Measurements from ENCODE around the gene BMF.
A peak's percentile ranks its signal among the peaks of the same experiment; 100 is the strongest.
"Not testable (repeated sequence)": the region's sequence is repeated elsewhere in the genome, so short reads cannot be mapped to it uniquely, and the experiment has no call there.

The BMF gene

DNA sequence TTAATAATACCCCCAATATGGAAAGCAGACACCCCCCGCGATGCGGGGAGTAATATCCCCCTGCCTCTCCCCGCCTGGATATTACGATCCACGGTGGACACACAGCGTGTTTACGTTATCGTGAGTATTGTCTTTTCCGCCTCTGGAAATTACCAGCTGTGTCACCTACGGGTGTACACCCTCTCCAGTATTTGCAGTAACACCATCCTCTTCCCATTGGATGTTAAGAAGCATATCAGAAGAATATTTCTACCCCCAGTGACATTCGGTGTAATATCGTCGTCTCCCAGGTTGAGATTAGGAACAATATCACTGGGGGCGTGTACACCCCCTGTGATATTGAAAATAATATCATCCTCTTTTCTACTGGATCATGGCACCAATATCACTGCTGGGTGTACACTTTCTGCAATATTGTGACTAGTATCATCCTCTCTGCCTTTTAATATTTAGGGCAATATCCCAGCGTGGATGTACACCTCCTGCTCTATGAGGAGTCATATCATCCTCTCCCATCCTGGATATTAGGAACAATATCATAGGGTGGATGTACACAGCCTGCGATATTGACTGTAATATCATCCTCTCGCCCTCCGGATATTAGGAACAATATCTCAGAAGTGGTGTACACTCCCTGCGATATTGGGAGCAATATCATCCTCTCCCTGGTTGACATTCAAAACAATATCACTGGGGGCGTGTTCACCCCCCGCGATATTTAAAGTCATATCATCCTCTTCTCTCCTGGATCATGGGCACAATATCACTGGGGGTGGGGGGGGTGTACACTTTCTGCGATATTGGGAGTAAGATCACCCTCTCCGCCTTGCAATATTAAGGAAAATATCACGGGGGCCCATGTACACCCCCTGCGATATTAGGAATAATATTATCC lies 20.3 kb upstream of the BMF start:
- no peak for DNase-seq

DNA sequence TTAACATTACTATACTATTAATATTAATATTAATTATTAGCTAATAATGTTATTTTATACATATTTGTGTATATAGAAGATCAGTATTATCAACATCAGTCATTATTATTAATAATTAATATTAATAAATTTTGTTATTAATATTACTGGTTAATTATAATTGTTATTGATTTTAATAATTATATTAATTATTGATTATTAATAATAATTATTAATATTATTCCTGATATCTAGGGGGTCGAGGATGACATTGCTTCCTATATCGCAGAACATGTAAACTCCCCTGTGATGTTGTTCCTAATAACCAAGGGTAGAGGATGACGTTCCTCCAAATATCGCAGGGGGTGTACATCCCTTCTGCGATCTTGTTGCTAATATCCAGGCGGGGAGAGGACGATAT lies 17.3 kb upstream of the BMF start:
- no peak for DNase-seq

DNA sequence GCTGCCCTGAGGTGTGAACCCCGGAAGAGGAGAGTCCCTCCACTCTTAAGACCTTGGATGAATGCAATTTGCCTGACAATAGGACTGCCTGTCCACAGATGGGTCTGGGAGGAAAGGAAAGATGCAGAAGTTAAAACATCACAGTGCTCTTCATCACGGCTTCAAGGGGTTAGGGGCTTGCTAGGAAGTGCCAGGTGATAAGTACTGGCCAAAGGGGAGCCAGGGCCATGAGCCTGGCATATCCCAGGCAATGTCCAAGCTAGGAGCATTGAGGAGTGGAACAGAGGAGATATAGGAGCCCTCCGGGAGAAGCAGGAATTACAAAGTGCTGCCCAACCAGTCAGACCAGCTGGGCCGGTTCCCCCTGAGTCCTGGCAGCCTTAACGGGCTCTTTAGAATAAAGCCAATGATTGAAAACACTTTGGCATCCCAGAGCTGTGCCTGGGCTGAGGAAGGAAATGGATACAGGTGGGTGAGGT lies 16.2 kb upstream of the BMF start:
- not testable (repeated sequence) for DNase-seq

DNA sequence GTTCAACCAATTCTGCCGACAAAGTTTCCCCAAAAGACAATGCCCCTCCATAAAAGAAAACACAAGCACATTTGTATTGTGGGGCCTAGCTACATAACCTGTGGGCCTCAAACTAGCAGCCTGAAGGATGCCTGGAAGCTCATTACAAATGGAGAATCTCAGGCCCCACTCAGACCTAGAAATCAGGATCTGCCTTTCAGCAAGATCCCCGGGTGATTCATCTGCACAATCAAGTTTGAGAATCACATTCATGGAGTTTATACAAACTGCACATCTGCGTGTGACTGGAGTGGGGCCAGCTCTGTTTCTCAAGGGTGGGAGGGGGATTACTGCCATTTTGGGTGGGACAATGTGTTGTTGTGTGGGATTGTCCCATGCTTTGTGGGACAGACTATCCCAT lies 15.7 kb upstream of the BMF start:
- not testable (repeated sequence) for DNase-seq

DNA sequence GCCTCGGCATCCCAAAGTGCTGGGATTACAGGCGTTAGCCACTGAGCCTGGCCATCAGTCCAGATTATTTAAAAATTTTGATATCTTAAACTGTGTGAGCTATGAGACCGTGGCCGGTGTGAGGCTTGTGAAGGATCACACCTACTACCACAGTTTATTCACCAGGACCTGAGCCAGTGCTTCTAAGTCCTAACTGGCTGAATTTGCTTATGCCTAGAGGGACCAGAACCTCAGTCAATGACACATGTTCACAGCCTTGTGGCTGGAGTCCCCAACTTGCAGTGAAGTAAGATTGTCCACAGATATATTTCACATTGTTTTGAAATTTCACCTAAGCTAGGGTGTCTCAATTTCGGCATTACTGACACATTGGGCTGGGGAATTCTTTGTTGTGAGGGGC lies 15.2 kb upstream of the BMF start:
- DNase-seq: not testable (repeated sequence)

DNA sequence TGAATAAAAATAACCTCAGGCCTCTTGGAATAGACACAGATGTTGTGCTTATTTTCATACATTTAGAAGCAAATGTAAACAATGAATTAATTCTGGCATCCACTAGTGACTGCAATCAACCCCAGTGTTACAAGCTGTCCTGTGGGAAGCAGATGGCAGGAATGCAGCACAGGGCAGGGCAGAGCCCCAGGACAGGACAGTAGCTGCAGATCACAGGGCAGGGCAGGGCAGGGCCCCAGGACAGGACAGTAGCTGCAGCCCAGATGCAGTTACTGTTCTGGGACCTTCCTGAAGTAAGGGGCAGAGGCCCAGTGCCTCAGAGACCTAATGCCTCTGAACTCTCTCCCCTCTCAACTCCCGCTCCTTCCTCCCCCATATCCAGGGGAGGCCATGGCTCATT lies 14.3 kb upstream of the BMF start:
- not testable (repeated sequence) for DNase-seq

DNA sequence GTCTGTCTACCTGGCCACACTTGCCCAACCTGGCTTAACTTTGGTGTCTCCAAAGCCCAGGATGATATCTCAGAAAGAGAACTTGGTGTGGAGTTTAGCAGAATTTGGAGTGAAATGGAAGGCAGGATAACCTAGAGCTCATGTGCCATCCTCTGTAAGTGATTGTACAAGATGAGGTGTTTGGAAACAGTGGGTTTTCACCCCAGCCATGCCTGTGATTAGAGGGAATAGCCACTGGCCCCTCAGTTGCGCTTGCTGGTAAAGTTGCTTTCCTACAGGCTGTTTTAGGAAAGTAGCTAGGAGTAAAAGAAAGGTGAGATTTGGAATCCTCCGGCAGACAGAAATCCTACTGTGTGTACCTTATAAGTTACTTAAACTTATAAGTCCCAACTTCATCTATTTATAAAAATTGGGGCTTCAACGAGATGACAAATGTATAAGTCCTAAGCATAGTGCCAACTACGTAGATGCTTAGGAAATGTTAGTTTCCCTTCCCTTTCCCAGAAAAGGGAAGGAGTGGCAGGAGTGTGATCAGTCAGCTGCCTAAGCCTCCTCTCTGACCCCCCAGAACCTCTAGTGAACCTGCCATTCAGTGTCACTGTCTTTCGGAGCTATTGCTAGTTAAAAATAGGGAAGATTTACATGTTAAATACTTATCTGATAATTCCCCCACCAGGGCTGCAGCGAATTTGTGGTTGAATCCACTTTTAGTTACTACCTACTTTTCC lies 13.4 kb upstream of the BMF start:
- DNase-seq: no peak

DNA sequence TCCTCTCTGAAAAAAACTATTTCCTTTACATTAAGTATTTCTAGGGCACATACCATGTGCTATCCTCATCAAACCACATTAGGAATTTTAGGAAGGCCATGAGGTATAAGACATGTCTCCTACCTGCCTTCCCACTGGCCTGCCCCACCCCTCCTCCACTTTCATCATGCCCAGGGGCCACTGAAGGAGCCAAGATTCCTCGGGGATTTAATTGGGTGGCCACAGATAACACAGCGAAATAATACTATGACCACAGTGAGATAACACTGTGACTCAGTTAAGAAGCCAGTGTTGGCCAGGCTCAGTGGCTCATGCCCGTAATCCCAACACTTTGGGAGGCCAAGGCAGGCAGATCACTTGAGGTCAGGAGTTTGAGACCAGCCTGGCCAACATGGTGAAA lies 9.8 kb upstream of the BMF start:
- no peak for DNase-seq

DNA sequence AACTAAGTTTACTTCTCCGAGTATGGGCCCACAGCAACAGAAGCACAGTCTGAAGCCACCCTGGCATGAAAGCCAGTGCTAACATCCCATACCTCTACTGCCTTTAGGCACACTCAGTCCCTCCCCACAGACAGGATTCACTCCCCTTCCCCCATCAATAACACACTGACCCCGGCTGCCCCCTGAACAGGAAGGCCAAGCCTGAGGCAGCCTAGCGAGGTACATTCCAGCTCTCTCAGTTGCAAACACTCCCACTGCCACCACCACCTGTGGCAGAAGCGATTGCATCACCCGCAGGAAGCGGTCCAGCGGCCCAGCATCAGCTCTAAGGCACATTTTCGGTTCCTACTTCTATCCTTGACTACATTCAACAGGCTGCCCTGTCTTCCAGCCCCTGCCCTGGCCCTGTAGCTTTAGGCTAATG lies 7.0 kb upstream of the BMF start:
- DNase-seq: peak in 1 of 2 experiments; percentile 37

DNA sequence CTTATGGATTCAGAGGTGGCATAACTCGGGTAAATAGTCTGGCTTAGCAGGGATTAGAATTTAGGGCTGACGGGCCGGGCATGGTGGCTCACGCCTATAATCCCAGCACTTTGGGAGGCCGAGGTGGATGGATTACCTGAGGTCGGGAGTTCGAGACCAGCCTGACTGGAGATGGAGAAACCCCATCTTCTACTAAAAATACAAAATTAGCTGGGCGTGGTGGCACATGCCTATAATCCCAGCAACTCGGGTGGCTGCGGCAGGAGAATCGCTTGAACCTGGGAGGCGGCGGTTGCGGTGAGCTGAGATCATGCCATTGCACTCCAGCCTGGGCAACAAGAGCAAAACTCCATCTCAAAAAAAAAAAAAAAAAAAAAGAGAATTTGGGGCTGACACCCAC lies 6.4 kb upstream of the BMF start:
- DNase-seq: not testable (repeated sequence)

DNA sequence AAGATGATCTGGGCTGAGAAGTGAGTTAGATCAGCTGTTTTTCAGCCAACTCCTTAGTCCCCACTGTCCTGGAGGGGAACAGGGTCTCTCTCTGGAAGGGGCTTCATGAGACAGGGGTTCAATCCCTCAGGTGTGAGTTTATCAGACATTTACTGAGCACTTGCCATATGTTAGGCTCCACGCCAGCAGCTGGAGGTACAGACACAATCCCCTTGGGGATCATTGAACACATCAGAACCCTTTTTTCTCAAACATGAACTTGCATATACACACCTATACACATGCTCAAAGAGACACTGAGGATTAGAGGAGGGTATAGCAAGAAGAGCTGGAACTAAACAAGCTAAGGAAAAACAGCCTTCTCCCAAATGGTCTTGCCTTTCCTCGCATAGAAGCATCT lies 5.5 kb upstream of the BMF start:
- no peak for DNase-seq

DNA sequence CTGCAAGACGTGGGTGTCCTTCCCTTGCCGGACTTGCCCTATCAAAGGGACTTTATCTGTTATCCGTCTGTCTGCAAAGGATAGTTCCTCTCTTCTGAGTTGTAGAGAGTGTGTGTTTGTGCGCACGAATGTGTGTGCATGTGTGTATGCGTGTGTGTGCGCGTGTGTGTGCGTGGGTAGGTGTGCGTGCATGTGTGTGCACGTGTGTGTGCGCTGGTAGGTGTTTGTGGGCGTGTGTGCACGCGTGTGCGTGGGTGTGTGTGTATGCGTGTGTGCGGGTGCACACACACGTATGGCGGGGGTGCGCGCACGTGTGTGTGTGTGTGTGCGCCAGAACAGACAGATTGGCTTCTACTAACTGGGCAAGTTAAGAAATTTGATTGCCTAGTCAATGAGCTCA lies 4.1 kb upstream of the BMF start:
- no peak for DNase-seq

DNA sequence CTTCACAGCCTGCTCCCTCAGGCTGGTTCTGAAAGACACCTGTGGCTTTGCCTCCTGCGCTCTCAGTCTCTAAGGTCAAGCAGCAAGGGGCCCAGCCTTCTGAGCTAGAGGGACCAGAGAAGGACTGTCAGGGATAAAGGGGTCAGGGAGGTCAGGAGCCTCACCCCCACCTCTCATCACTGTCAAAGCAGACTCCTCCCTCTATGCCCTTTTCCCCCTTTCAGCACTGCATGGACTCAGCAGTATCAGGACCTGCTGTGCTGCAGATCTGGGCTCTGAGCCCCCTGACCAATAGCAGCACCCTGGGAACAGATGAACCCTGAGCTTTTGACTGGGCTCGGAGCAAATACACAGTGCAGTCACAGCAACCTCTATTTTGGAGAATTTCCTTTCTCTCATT lies 3.2 kb upstream of the BMF start:
- DNase-seq: no peak

DNA sequence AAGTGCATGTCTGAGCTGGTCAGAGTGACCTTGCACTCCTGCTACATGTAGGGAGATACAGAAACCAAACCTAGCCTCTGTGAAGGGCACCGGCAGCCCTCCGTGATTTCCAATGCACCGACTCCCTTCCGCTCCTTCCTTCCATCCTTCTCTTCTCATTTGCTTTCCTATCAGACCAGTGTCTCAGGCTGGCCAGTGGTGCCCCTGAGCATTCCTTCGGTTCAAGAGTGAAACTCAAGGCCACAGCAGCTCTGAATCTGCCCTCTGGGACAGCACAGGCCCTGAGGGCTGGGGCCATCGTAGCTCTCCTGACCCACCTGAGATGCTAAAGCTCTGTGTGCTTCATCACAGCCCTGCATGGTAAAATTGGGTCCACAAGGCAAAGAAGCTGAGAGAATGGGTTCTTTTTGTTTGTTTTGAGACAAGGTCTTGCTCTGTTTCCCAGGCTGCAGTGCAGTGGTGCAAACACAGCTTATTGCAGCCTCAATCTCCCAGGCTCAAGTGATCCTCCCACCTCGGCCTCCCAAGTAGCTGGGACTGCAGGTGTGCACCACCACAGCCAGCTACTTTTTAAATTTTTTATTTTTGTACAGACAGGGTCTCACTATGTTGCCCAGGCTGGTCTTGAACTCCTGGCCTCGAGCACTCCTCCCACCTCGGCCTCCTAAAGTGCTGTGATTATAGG lies 2.3 kb upstream of the BMF start:
- DNase-seq: no peak

DNA sequence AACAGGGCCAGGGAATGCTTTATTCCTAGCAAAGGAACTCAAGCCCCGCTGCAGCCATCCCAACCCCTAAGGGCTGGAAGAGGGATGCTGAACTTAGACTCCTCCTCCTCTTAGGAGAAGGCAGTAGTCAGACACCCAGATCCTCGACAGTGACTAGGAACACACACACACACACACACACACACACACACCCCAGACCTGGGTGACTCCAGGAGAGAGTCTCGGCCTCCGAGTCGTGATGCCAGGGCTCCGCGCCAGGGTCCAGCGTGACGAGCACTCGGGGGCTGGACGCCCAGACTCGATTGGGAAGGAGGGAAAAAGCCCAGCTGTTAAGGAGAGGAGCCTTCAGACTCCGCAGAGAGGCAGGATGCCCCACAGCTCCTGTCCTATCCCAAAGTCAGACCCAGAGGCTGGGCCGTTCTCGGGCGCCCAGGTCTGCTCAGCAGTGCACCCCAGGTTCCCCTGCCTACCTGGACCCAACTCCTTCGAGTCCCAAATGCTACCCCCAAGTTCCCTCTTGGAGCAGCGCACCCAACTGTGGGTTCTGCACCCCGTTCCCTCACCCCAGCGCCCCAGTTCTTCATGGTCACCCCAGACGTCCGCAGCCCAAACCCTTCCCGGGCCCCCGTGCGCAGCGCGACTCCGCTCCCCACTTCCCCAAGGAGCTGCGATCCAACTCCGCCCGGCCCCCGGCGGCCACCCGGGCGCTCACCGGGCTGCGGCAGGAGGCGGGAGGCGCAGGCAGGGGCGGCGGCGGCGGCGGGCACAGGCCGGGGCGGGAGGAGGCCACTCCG lies 421 bp downstream of the BMF start:
- no peak for DNase-seq

DNA sequence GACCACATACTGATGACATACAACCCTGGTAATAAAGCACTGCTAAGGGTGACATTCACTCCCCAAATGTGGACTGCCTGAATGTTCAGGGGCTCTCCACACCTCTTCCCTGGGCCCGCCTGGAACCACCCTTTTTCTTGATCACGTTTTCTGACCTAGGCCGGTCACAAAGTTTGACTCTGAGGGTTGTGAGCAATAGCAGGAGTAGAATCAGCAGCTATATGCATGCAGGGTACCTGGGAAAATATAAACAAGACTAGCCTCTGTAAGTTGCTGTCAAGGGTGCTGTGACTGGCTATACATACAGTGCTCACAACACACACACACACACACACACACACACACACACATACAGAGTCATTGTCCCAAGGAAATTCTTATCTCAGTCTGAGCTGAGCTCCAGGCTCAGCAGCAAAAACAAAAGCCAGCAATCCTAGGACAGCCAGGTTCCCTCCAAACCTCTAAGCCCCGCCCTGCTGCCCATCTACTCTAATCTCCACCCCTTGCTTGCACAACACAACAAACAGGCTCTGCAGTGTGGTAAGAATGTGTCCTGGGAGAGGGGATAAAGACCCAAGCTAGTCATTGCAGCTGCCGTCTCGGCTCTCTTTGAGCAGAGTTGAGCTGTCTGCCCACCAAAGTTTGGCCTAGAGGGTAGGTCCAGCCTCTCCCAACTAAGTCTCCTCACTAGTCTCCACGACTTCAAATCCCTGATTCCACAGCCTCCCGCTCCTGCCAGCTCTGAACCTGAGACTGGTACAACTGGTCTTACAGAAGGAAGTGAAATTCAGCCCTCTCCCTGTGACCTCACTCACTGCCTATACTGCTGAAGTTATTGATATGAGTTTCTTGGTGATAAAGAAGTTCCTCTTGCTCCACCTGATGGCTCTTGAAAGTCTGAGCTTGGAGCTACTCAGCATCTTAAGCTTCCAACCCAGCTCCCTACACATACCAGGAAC lies 2.2 kb downstream of the BMF start:
- no peak for DNase-seq

DNA sequence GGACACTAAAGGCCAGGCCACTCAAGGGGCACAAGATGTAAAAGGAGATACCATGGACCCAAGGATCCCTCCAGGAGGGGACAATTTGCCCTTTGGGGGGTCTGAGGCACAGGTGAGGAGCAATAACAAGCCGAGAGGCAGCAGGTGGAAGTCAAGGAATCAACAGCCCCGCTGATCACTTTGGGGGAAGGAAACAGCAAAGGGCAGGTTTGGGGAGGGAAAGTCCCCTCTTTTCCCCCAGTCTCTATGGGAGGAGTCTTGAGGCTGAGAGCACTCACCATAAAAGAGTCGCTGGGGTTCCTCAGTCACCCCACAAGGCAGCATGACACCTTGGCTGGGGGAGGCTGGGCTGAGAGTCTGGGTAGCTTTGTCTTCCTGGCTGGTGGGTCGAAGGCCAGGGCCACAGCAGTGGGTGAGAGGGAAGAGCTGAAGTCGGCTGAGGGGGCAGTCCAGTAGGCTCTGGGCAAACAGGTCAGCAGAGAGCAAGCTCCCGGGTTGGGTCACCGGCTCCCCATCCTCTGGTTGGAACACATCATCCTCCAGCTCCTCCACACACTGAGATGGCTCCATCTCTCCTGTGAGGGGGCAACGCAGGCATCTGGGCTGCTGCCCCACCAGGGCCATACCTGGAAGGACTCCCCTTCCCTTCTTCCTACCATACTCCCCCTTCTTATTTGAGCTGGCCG lies 3.0 kb downstream of the BMF start:
- DNase-seq: no peak

DNA sequence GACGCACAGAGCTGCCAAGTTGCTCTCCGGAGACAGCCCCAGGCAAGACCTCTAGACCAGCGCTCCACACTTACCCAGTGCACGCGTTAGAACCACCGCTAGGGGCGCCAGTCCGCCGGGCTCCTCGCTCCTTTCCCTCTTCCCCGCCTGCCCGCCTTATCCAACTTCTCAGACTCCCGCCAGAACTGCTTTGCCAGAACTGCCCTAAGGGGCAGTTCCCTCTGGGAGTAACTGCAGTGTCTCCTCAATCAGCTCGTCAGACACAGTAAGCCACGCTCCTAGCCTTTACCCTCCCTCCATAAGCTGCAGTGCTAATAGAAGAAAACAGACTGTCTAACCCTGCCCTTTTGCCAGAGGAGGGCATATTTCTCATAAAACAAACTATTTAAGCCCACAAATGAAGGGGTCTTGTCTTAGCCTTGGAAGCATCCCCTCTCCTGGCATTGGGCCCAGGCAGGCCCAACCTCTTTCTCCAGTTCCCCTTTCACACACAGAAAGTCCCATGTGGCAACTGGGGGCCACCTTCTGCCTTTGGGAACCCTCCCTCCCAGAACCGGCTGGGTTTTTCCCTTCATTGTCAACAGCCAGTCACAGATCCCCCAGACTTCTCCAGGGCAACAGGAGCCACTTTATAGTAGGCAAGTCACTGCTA lies 3.7 kb downstream of the BMF start:
- DNase-seq: peak; percentile 74 to 78

DNA sequence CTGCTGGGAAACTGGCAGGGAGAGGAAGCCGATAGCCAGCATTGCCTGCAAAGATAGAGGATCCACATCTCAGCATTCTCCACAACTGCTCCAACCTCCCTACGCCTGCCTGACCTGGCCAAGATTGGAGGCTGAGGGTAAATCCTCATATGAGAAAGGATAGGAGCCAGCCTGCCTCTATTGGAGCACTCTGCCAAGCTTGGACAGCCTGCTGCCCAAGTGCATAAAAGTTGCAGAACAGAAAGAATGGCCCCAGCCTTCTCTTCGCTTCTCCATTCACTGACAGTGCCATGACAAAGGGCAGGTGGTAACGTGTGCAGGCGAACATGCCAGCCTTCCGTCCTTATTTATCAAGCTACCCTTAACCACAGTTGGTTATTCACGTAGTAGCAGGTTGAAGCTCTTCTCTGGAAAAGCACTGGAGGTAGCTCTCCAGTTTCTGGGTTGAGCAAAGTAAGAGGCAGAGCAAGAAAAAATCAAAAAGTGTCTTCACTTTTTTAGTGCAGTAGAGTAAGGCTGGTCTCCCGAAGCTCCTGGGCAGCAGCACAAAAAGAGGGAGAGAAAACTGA lies 4.3 kb downstream of the BMF start:
- DNase-seq: no peak

DNA sequence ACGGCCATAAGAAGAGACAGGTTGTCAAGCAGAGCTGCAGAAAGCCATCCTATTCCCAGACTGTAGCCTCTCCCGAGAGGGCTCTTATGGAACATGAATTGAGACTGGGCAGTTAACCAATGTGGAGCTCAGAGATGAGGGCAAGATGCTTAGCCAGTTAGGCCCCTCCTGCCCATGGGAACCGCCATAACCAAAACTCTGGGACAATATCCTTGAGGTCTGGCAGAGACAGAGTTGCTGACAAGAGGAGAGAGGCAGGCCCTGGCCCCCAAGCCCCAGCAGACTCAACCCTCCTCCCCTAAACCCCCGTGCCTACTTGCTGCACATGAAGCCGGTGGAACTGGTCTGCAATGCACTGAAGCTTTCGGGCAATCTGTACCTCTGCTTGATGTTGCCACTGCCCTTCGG lies 4.8 kb downstream of the BMF start:
- no peak for DNase-seq

Data from SHP77 (cell line).